ENCODE results near the gene COL4A3.

DNA sequence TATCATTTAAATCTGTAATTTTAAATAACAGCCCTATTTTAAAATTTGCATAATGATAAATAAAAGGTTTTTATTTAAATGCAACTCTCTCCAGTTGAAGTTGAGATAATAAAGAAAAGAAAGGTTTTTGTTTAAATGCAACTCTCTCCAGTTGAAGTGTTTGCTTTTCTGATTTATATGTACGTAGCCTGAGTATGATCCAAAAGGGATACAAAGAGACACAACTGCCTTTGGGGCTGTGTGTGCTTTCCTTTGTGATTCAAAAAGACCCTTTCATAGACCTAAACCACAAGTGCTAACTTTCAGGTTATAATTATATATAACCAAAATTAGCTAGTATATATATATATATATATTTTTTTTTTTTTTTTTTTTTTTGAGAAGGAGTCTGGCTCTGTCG is 84.5 kb downstream of the COL4A3 start:
- TF ChIP-seq CTCF (IDR thresholded peaks at IDR 0.05): no peak
- TF ChIP-seq POLR2A (IDR thresholded peaks at IDR 0.05): no peak

Data from thyroid gland (tissue), 4 donors.